Measurements from ENCODE around the gene RBM39. TPM values are rescaled to one million over a fixed set of nuclear protein-coding genes. Genes with fewer than 3 reads are reported as not detected.
"Not testable (repeated sequence)": the region's sequence is repeated elsewhere in the genome, so short reads cannot be mapped to it uniquely, and the experiment has no call there.

RBM39 gene
- polyA plus RNA-seq, 1 donor: 276 TPM

GRCh38 chr20:35706591-35707529, 35.2 kb downstream of the RBM39 start:
- not testable (repeated sequence) for DNase-seq (ENCODE audit: low read depth)

DNA sequence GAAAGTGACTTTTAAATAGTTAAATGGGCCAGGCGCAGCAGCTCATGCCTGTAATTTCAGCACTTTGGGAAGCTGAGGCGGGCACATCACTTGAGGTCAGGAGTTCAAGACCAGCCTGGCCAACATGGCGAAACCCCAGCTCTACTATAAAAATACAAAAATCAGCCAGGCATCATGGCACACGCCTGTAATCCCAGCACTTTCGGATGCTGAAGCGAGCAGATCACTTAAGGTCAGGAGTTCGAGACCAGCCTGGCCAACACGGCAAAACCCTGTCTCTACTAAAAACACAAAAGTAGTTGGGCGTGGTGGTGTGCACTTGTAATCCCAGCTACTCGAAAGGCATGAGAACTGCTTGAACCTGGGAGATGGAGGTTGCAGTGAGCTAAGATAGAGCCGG, 36.2 kb downstream of the RBM39 start:
- not testable (repeated sequence) for DNase-seq (ENCODE audit: low read depth)

- no peak for DNase-seq (ENCODE audit: low read depth)
Observed at GRCh38 chr20:35704514-35705261, 37.4 kb downstream of the RBM39 start.

DNA sequence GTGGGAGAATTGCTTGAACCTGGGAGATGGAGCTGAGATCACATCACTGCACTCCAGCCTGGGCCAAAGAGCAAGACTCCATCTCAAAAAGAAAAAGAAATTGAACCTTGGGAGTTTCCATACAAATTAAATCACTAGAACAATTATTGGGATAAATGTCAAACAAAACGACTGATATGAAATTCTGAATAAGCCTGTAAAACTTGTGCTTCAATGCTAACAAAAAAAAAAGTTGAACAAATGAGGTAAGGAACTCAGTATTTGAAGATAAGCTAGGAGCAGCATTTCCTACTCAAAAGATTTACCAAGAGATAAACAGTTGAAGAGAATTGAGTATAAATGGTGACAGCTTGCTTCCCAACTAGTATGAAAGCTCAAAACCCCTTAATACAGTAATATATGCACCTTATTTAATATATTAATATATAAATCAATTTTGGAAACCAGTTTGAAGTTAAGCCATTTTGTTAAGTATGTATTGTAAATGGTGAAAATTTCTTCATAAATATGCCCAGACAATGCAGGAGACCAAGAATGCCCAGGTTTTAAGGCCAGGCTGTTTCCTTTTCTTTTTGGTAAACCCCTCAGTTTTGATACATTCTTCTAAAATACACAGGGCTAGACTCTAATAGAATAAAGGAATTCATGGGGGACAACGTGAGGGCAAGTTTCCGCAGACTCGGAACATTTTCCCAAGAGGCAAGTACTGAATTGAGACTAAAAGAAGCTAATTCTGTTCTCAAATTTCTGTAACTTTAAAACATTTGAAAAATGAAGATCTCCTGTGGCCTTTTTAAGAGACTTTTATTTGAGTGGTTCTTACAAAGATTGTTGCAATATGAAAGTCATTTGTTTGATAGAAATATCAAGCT, 39.0 kb downstream of the RBM39 start:
- no peak for DNase-seq (ENCODE audit: low read depth)

DNA sequence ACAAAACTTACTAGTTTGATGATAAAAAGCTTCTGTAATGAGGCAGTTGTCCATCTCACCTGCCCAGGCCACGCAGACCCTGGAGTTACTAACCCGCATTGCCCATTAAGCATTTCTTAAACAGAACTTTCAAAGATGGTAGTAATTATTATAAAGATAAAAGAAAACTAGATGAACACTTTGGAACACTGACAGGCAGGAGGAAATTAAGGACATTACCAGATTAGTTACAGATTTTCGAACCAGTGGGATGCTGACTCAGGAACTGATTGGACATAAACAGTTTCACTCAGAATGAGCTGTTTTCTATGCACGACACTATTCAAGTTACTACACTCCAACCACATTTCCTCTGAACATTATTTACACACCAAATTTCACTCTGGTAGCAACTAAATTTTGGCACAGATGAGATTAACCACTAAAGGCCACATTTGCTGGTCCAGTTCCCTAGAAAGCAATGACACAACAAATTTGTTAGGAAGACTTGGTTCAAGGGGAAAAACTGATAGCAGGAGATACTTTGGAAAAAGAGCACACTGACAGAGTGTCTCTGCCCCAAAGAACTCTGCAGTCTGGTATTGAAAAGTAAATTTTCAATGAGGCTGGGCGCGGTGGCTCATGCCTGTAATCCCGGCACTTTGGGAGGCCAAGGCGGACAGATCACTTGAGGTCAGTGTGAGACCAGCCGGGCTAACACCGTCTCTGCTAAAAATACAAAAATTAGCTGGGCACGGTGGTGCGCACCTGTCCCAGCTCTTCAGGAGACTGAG, 39.8 kb downstream of the RBM39 start:
- no peak for DNase-seq (ENCODE audit: low read depth)

DNA sequence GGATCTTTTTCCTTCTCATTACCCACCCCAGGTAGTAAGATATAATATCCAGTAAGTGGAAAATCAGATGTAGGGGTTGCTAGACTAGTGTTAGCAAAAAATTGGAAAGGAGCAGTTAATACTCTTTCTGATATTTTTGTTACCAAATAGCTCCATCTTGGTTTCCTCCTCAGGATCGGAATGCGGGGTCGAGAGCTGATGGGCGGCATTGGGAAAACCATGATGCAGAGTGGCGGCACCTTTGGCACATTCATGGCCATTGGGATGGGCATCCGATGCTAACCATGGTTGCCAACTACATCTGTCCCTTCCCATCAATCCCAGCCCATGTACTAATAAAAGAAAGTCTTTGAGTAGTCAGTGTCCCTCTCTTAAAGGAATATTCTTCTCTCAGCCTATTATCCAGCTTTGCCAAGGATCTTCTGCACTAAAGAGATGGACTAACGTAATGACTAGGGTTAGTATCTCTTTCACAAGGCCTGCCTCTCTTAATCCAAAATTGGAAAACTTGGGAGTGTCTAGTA, 41.4 kb downstream of the RBM39 start:
- DNase-seq (ENCODE audit: low read depth): no peak

- no peak for DNase-seq (ENCODE audit: low read depth)
Observed at GRCh38 chr20:35699957-35700624, 42.0 kb downstream of the RBM39 start.

DNA sequence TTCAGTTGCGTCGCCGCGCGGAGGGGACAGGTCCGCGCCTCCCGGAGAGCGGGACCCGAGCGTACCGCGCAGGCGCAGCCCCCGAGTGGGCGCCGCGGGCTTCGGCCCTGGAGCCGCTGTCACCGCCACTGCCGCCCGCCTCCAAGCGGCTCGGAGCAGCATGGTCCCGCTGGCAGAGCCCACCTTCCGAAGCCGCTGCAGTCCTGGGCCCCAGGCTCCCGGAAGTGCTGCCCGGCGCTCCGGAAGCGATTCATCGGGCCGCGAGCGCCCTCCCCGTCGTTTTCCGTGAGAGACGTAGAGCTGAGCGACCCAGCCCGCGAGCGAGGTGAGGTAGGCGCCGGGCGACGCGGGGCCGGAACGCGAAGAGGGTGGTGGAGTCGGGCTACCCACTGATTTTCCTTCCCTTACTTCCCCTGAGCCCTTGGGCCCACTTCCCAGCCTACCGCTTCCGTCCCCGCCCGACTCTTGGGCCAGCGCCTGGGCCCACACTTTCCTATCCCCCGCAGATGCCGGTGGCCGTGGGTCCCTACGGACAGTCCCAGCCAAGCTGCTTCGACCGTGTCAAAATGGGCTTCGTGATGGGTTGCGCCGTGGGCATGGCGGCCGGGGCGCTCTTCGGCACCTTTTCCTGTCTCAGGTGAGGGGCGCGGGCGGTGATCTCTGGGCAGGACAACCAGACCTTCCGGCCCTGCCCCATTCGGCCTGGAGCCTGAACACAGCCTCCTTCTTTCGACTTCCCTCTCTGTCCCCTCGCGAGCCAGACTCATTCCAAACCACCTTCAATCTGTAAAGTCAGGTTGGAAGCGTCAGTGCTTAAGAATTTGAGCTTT, 42.7 kb downstream of the RBM39 start, which contains the start of the genes NFS1 and ROMO1:
NFS1 (minus strand) TSS at position 226 of the 830 bp plus-strand sequence; CDS start at position 162, 64 bp downstream.
ROMO1 (plus strand) TSS at position 279 of the 830 bp plus-strand sequence; CDS start at position 507, 228 bp downstream.
- DNase-seq (ENCODE audit: low read depth): peak; percentile 43

GRCh38 chr20:35698298-35699126, 43.5 kb downstream of the RBM39 start:
- no peak for DNase-seq (ENCODE audit: low read depth)

DNA sequence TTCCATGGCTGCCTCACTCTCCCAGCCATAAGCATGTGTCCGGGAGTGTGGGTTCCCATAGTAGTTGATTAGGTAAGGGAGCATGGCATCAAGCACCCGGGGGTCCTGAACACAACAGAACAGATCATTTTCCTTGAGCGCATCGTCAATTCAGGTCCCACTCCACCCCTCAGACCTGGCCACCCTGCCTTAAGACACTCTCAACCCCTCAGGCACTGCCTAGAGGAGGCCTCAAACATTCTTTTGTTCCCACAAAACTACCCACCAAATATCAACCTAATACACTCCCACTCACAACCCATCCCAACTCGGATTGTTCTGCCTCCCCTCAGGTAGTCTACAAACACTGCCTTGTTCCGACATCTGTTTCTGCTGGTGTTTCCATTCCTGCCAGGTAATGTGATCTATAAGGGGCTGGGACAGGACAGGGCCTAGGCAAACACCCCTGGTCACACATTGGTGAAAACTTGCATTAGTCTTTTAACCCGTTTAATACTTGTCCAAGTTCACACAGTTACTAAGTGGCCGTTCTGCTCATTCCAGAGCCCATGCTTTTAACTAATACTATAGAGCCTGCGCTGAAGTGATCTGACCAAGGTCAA, 44.3 kb downstream of the RBM39 start:
- DNase-seq (ENCODE audit: low read depth): no peak

DNA sequence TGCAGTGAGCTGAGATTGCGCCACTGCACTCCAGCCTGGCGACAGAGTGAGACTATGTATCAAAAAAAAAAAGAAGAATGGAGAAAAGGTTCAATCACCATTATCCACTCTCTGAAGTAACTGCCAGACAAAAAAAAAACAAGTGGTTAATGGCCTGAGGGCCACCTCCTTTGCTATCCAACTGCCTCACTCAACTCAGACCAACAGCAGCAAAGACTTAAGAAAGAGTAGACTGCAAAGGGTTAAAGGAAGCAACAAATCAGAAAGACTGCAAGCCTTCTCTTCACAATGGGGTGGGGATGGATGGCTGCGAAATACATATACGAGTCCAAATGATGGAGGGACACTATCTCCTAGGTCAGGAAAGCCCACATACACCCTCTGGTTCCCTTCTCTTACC, 46.1 kb downstream of the RBM39 start:
- DNase-seq (ENCODE audit: low read depth): no peak

- DNase-seq (ENCODE audit: low read depth): no peak
Observed at GRCh38 chr20:35695245-35695749, 46.8 kb downstream of the RBM39 start.

DNA sequence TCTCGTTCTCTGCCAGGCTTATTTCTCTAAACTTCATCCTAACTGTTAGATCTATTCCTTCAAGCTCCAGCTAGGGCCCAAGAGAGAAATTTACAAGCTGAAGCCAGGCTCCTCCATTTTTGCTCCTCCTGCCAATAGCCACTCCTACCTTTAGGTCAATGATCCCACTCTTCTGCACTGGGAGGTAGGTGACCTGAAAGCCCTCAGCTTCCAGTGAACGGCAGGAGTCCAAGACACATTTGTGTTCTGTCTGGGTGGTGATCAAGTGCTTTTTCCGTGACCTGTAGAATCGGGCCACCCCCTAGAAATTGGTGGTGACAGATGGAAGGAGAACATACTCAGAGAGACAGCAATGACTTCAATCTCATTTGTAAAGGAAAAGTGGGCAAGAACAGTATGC, 51.8 kb downstream of the RBM39 start:
- no peak for DNase-seq (ENCODE audit: low read depth)

DNA sequence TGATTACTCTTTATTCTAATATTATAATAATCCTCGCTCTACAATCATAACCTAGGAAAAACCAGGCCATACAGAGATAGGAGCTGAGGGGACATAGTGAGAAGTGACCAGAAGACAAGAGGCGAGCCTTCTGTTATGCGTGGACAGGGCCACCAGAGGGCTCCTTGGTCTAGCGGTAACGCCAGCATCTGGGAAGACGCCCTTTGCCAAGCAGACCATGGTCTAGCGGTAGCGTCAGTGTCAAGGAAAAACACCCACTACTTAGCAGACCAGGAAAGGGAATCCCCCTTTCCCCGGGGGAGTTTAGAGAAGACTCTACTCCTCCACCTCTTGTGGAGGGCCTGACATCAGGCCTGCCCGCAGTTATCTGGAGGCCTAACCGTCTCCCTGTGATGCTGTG, 55.2 kb downstream of the RBM39 start:
- not testable (repeated sequence) for DNase-seq (ENCODE audit: low read depth)

GRCh38 chr20:35685368-35685767, 56.7 kb downstream of the RBM39 start:
- not testable (repeated sequence) for DNase-seq (ENCODE audit: low read depth)

- DNase-seq (ENCODE audit: low read depth): no peak
Observed at GRCh38 chr20:35681960-35682359, 60.1 kb downstream of the RBM39 start.

GRCh38 chr20:35680452-35681183, 61.4 kb downstream of the RBM39 start:
- no peak for DNase-seq (ENCODE audit: low read depth)
